Activated CD4-positive, alpha-beta T cell treated with anti-CD3 and anti-CD28 coated beads for 24 hours (primary cell): Measurements from ENCODE around the gene CRKL.
"Not testable (repeated sequence)": the region's sequence is repeated elsewhere in the genome, so short reads cannot be mapped to it uniquely, and the experiment has no call there.

Experiments
- DNase-seq, 2 donors: peaks; one replicate each; pipeline ENCODE4 v3.0.0-alpha.2; 2020; ENCODE audit warnings: low read depth in 2 of 2

The CRKL gene

GRCh38 chr22:20933910-20934309, 16.7 kb downstream of the CRKL start:
- DNase-seq, result no peak

GRCh38 chr22:20935049-20935448, 17.8 kb downstream of the CRKL start:
- not testable (repeated sequence) for DNase-seq

- DNase-seq, result not testable (repeated sequence)
Observed at GRCh38 chr22:20935780-20936539, 18.8 kb downstream of the CRKL start.

GRCh38 chr22:20937031-20937793, 20.0 kb downstream of the CRKL start:
- DNase-seq, result no peak

- no peak for DNase-seq
Observed at GRCh38 chr22:20937794-20938671, 20.8 kb downstream of the CRKL start.

- not testable (repeated sequence) for DNase-seq
Observed at GRCh38 chr22:20939457-20940185, 22.4 kb downstream of the CRKL start.

- DNase-seq, result no peak
Observed at GRCh38 chr22:20940186-20940651, 23.0 kb downstream of the CRKL start.

GRCh38 chr22:20940904-20941385, 23.7 kb downstream of the CRKL start:
- DNase-seq, result no peak

- DNase-seq, result not testable (repeated sequence)
Observed at GRCh38 chr22:20942203-20942902, 25.1 kb downstream of the CRKL start.

GRCh38 chr22:20943104-20943933, 26.1 kb downstream of the CRKL start:
- DNase-seq, result no peak

GRCh38 chr22:20944042-20944441, 26.8 kb downstream of the CRKL start:
- DNase-seq, result no peak

- no peak for DNase-seq
Observed at GRCh38 chr22:20945578-20945934, 28.3 kb downstream of the CRKL start.

- no peak for DNase-seq
Observed at GRCh38 chr22:20946080-20946986, 29.1 kb downstream of the CRKL start.

- DNase-seq, result no peak
Observed at GRCh38 chr22:20946991-20947390, 29.8 kb downstream of the CRKL start.

GRCh38 chr22:20948450-20948849, 31.2 kb downstream of the CRKL start:
- no peak for DNase-seq

- DNase-seq, result no peak
Observed at GRCh38 chr22:20948989-20949388, 31.8 kb downstream of the CRKL start.

- no peak for DNase-seq
Observed at GRCh38 chr22:20949698-20950183, 32.5 kb downstream of the CRKL start.

- no peak for DNase-seq
Observed at GRCh38 chr22:20951151-20951931, 34.1 kb downstream of the CRKL start.
